CD4-positive, alpha-beta T cell (primary cell): ENCODE results near the gene NUP85. TPM values are rescaled to one million over a fixed set of nuclear protein-coding genes. Genes with fewer than 3 reads are reported as not detected.
"Not testable (repeated sequence)": the region's sequence is repeated elsewhere in the genome, so short reads cannot be mapped to it uniquely, and the experiment has no call there.

Experiments used
- ATAC-seq: fragments of 200-7000 bp; cut with Tn5 transposase; one replicate; pipeline ENCODE4 v1.10.0; 2022; ENCODE audit warnings: mild to moderate bottlenecking; ENCODE audit not compliant: poor library complexity
- CTCF ChIA-PET: fragments of 350-600 bp; sonication (Branson Sonifier 250); formaldehyde crosslinking; loops from one replicate; lab custom pipeline; 2021; ENCODE audit warnings: antibody characterized with exemption, inconsistent platforms; lab: Charles Lee
- POLR2A ChIA-PET: fragments of 350-600 bp; sonication (Branson Sonifier 250); formaldehyde crosslinking; loops from one replicate; lab custom pipeline; 2021; ENCODE audit warnings: antibody characterized with exemption, inconsistent platforms; lab: Charles Lee
- DNase-seq, 14 experiments: peaks; one replicate each; pipeline ENCODE4 v3.0.0-alpha.2; 2013 to 2020; ENCODE audit warnings: mixed read lengths in 2 of 14
- H3K27ac ChIP-seq, 2 donors: one replicate each; pipeline versions ENCODE4 v1.5.1 to v1.7.0; 2013; ENCODE audit warnings: low read length in 2 of 2, low read depth in 1 of 2, mild to moderate bottlenecking in 1 of 2
- H3K27me3 ChIP-seq, 2 experiments: 1 replicate in 1 of 2; 2 replicates in 1 of 2; pipeline versions ENCODE4 v1.6.1 to v1.7.0; 2013; ENCODE audit warnings: low read length in 2 of 2, control low read depth in 1 of 2, mild to moderate bottlenecking in 1 of 2, moderate library complexity in 1 of 2; ENCODE audit not compliant: insufficient read depth in 2 of 2, control insufficient read depth in 1 of 2
- H3K36me3 ChIP-seq: one replicate; pipeline ENCODE4 v1.6.1; 2013; ENCODE audit warnings: low read length, control low read depth; ENCODE audit not compliant: insufficient read depth
- H3K4me1 ChIP-seq: one replicate; pipeline ENCODE4 v1.6.1; 2013; ENCODE audit warnings: low read length, control low read depth; ENCODE audit not compliant: insufficient read depth
- H3K4me3 ChIP-seq: one replicate; pipeline ENCODE4 v1.5.1; 2013; ENCODE audit warnings: mild to moderate bottlenecking, low read length, moderate library complexity
- H3K9me3 ChIP-seq, 2 experiments: 1 replicate in 1 of 2; 2 replicates in 1 of 2; pipeline versions ENCODE4 v1.6.1 to v1.7.0; 2013; ENCODE audit warnings: low read length in 2 of 2, mild to moderate bottlenecking in 2 of 2, control low read depth in 1 of 2, moderate library complexity in 1 of 2; ENCODE audit not compliant: control insufficient read depth in 1 of 2, insufficient read depth in 1 of 2
- H3K27ac Mint-ChIP-seq: one replicate; pipeline ENCODE4 v1.8.0; 2020; ENCODE audit warnings: mixed read lengths
- H3K27me3 Mint-ChIP-seq: one replicate; pipeline ENCODE4 v1.8.0; 2021; ENCODE audit warnings: mixed read lengths
- H3K36me3 Mint-ChIP-seq: one replicate; pipeline ENCODE4 v1.8.0; 2021; ENCODE audit warnings: low read depth, mixed read lengths
- H3K4me1 Mint-ChIP-seq: one replicate; pipeline ENCODE4 v1.8.0; 2021; ENCODE audit warnings: low read depth, mixed read lengths
- H3K4me3 Mint-ChIP-seq: one replicate; pipeline ENCODE4 v1.8.0; 2020; ENCODE audit warnings: mild to moderate bottlenecking, mixed read lengths
- H3K9me3 Mint-ChIP-seq: one replicate; pipeline ENCODE4 v1.8.0; 2020; ENCODE audit warnings: mixed read lengths
- intact Hi-C, 2 experiments: fragments of 100-400 bp; cut with DNase I in 1 of 2; cut with micrococcal nuclease in 1 of 2; formaldehyde crosslinking; loops; one replicate each; pipeline versions ENCODE4 v1.15.1 to v1.9.0; 2023 to 2025; cut with DNase I, micrococcal nuclease
- total RNA-seq, 174 experiments: library from RNA in 2 of 174; stranded (reverse) in 2 of 174; gene quantifications; one replicate each; pipeline ENCODE4 v1.2.3 and lab custom pipeline; 2021 to 2026
- TF ChIP-seq, protein P1 (sequence below): fragments of 200-600 bp; IDR thresholded peaks from one replicate; pipeline ENCODE4 v1.8.0; 2022; ENCODE audit warnings: antibody characterized with exemption, mild to moderate bottlenecking

The NUP85 gene
- total RNA-seq, 2 experiments from 2014 or later = 84.7 to 89.2 TPM

GRCh38 chr17:75250009-75250471 is 44.6 kb downstream of the NUP85 start:
- H3K27me3 ChIP-seq = no peaks in the 10 kb centered on the region
- H3K4me1 Mint-ChIP-seq = peaks cover 53% of the 10 kb centered on the region
- intact Hi-C loops = loop anchor here in 1 of 2 experiments (1.0 kb wide), 1 partner anchor 11 kb away; the partner anchor contains the start of genes GGA3 and MRPS7
- H3K4me3 ChIP-seq = peak overlapping the region; percentile 35
- no peaks in the 10 kb centered on the region for H3K27me3 Mint-ChIP-seq
- H3K4me3 Mint-ChIP-seq = peak overlapping the region; percentile 75
- ChIA-PET POLR2A (interaction anchor here (0.9 to 2.6 kb wide), 3 partner anchors 10 to 21 kb away, joined by 6 to 24 read pairs (median 7); partner anchors contain the start of genes GGA3, MIF4GD and MRPS7), CTCF (interaction anchor here (0.8 to 3.0 kb wide), 5 partner anchors 10 to 162 kb away, joined by 3 to 17 read pairs (median 7); partner anchors contain the start of gene MIF4GD)
- peak overlapping the region; percentile 45 to 53 for H3K27ac ChIP-seq
- no peaks in the 10 kb centered on the region for H3K9me3 ChIP-seq
- peaks cover 29% of the 10 kb centered on the region for H3K4me1 ChIP-seq
- DNase-seq = peak; percentile 23 to 78 (median 64)
- peaks cover 41% of the 10 kb centered on the region for H3K36me3 Mint-ChIP-seq
- peak overlapping the region; percentile 85 for H3K27ac Mint-ChIP-seq
- peak; percentile 97 for ATAC-seq
- H3K36me3 ChIP-seq = peaks cover 18% of the 10 kb centered on the region
- TF ChIP-seq, protein P1, sequence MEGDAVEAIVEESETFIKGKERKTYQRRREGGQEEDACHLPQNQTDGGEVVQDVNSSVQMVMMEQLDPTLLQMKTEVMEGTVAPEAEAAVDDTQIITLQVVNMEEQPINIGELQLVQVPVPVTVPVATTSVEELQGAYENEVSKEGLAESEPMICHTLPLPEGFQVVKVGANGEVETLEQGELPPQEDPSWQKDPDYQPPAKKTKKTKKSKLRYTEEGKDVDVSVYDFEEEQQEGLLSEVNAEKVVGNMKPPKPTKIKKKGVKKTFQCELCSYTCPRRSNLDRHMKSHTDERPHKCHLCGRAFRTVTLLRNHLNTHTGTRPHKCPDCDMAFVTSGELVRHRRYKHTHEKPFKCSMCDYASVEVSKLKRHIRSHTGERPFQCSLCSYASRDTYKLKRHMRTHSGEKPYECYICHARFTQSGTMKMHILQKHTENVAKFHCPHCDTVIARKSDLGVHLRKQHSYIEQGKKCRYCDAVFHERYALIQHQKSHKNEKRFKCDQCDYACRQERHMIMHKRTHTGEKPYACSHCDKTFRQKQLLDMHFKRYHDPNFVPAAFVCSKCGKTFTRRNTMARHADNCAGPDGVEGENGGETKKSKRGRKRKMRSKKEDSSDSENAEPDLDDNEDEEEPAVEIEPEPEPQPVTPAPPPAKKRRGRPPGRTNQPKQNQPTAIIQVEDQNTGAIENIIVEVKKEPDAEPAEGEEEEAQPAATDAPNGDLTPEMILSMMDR = no peak
- H3K9me3 Mint-ChIP-seq = no peaks in the 10 kb centered on the region

DNA sequence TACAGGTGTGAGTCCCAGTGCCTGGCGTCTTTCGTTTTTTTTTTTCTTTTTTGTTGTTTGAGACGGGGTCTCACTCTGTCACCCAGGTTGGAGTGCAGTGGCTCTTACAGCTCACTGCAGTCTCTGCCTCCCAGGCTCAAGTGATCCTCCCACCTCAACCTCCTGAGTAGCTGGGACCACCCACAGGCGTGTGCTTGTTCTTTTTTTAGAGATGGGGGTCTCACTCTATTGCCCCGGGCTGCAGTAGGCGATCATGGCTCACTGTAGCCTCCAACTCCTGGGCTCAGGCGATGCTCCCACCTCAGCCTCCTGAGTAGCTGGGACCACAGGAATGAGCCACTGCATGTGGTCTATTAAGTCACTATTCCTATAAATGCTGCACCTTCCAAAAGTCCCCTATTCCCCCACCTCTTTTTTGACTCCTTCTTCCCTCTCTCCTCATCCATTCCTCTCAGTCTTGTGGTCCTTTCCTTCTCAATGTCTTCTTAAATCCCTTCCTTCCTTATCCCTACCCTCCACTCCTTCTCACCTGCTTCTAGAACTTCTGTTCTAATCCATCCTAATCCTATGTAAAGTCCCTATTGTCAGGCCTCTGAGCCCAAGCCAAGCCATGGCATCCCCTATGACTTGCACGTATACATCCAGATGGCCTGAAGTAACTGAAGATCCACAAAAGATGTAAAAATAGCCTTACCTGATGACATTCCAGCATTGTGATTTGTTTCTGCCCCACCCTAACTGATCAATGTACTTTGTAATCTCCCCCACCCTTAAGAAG is 46.7 kb downstream of the NUP85 start:
- no peak for ATAC-seq
- H3K36me3 Mint-ChIP-seq = peaks cover 19% of the 10 kb centered on the region
- no peaks in the 10 kb centered on the region for H3K27me3 ChIP-seq
- no peaks in the 10 kb centered on the region for H3K9me3 Mint-ChIP-seq
- CTCF ChIA-PET = interaction anchor here (1.1 kb wide), 1 partner anchor 9 kb away, joined by 3 read pairs; no protein-coding TSS in a partner anchor
- H3K36me3 ChIP-seq = no peaks in the 10 kb centered on the region
- H3K9me3 ChIP-seq = no peaks in the 10 kb centered on the region
- no peak for DNase-seq
- H3K4me1 Mint-ChIP-seq = peaks cover 75% of the 10 kb centered on the region
- H3K27ac Mint-ChIP-seq = peak overlapping the region; percentile 85
- H3K4me3 Mint-ChIP-seq = no peak overlapping the region
- intact Hi-C loops = no loop called here
- TF ChIP-seq, protein P1 = no peak
- H3K27me3 Mint-ChIP-seq = no peaks in the 10 kb centered on the region
- POLR2A ChIA-PET = interaction anchor here (1.3 kb wide), 1 partner anchor 37 kb away, joined by 4 read pairs; the partner anchor contains the start of gene SLC25A19
- peaks cover 21% of the 10 kb centered on the region for H3K4me1 ChIP-seq
- H3K4me3 ChIP-seq = no peak overlapping the region
- H3K27ac ChIP-seq = no peak overlapping the region

- H3K4me3 Mint-ChIP-seq, DNase-seq, intact Hi-C loops, H3K27me3 ChIP-seq, H3K27ac ChIP-seq, ATAC-seq, H3K36me3 Mint-ChIP-seq, H3K9me3 Mint-ChIP-seq, H3K4me3 ChIP-seq, POLR2A ChIA-PET, H3K27me3 Mint-ChIP-seq, H3K9me3 ChIP-seq, H3K36me3 ChIP-seq, CTCF ChIA-PET: not testable (repeated sequence)
- Mint-ChIP-seq H3K27ac (peak overlapping the region; percentile 19), H3K4me1 (peaks cover 96% of the 10 kb centered on the region)
- H3K4me1 ChIP-seq = peaks cover 25% of the 10 kb centered on the region
Observed at GRCh38 chr17:75255954-75256698, 50.6 kb downstream of the NUP85 start.

GRCh38 chr17:75257228-75257627 is 51.7 kb downstream of the NUP85 start:
- POLR2A ChIA-PET = not testable (repeated sequence)

More at GRCh38 chr17:75257228-75257627, 51.7 kb downstream of the NUP85 start:
- H3K27me3 Mint-ChIP-seq, H3K9me3 Mint-ChIP-seq, H3K36me3 ChIP-seq, H3K9me3 ChIP-seq, H3K27me3 ChIP-seq, H3K4me3 Mint-ChIP-seq, DNase-seq, ATAC-seq, intact Hi-C loops, H3K4me3 ChIP-seq, CTCF ChIA-PET, H3K27ac ChIP-seq: not testable (repeated sequence)
- Mint-ChIP-seq H3K4me1 (peaks cover 95% of the 10 kb centered on the region), H3K27ac (peak overlapping the region; percentile 19), H3K36me3 (peaks cover 21% of the 10 kb centered on the region)
- H3K4me1 ChIP-seq = peaks cover 26% of the 10 kb centered on the region
